Measurements from ENCODE around the gene NEB. TPM values are rescaled to one million over a fixed set of nuclear protein-coding genes. Genes with fewer than 3 reads are reported as not detected.

NEB gene
- total and polyA plus RNA-seq, 9 donors, result 0.18 to 1.8 (median 0.26) TPM

GRCh38 chr2:151775057-151775740 lies 40.9 kb upstream of the NEB start:
- TF ChIP-seq POLR2A (IDR thresholded peaks at IDR 0.05) (no peak), EP300 (IDR thresholded peaks at IDR 0.05) (no peak)
- TF ChIP-seq, protein P1, sequence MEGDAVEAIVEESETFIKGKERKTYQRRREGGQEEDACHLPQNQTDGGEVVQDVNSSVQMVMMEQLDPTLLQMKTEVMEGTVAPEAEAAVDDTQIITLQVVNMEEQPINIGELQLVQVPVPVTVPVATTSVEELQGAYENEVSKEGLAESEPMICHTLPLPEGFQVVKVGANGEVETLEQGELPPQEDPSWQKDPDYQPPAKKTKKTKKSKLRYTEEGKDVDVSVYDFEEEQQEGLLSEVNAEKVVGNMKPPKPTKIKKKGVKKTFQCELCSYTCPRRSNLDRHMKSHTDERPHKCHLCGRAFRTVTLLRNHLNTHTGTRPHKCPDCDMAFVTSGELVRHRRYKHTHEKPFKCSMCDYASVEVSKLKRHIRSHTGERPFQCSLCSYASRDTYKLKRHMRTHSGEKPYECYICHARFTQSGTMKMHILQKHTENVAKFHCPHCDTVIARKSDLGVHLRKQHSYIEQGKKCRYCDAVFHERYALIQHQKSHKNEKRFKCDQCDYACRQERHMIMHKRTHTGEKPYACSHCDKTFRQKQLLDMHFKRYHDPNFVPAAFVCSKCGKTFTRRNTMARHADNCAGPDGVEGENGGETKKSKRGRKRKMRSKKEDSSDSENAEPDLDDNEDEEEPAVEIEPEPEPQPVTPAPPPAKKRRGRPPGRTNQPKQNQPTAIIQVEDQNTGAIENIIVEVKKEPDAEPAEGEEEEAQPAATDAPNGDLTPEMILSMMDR (IDR thresholded peaks at IDR 0.05), result no peak
- intact Hi-C loops (cut with DNase I), result loop anchor here in 1 of 4 donors (1.0 kb wide), 1 partner anchor 38 kb away; no protein-coding TSS in a partner anchor
- no peak for DNase-seq
- Histone ChIP-seq H3K4me3 (no peak overlapping the region), H3K4me1 (ENCODE audit: insufficient read depth) (no peaks in the 10 kb centered on the region), H3K36me3 (no peaks in the 10 kb centered on the region), H3K27ac (no peak overlapping the region), H3K27me3 (no peaks in the 10 kb centered on the region), H3K9me3 (no peaks in the 10 kb centered on the region)
- 41 to 53% (median 42%) methylated on average over 6 of the region's 6 CpGs for WGBS, 3 donors

GRCh38 chr2:151774506-151774905 lies 40.2 kb upstream of the NEB start:
- DNase-seq, result no peak
- H3K36me3 ChIP-seq, result no peaks in the 10 kb centered on the region
- no peak overlapping the region for H3K4me3 ChIP-seq
- H3K9me3 ChIP-seq, result no peaks in the 10 kb centered on the region
- 9 to 29% (median 12%) methylated on average over 3 of the region's 3 CpGs for WGBS, 3 donors
- intact Hi-C loops (cut with DNase I), result no loop called here
- TF ChIP-seq EP300 (IDR thresholded peaks at IDR 0.05), result no peak
- TF ChIP-seq, protein P1 (IDR thresholded peaks at IDR 0.05), result no peak
- TF ChIP-seq POLR2A (IDR thresholded peaks at IDR 0.05), result no peak
- no peak overlapping the region for H3K27ac ChIP-seq
- no peaks in the 10 kb centered on the region for H3K4me1 ChIP-seq (ENCODE audit: insufficient read depth)
- no peaks in the 10 kb centered on the region for H3K27me3 ChIP-seq

GRCh38 chr2:151771599-151772358 lies 37.5 kb upstream of the NEB start:
- H3K27ac ChIP-seq, result no peak overlapping the region

GRCh38 chr2:151770995-151771394 lies 36.7 kb upstream of the NEB start:
- TF ChIP-seq POLR2A (IDR thresholded peaks at IDR 0.05), result no peak
- TF ChIP-seq EP300 (IDR thresholded peaks at IDR 0.05), result no peak
- TF ChIP-seq, protein P1 (IDR thresholded peaks at IDR 0.05), result no peak
- H3K27me3 ChIP-seq, result no peaks in the 10 kb centered on the region
- H3K27ac ChIP-seq, result no peak overlapping the region
- H3K36me3 ChIP-seq, result no peaks in the 10 kb centered on the region
- WGBS, 3 donors, result 90 to 92% (median 92%) methylated on average over 2 of the region's 2 CpGs
- intact Hi-C loops (cut with DNase I), result no loop called here
- H3K4me3 ChIP-seq, result no peak overlapping the region
- no peaks in the 10 kb centered on the region for H3K9me3 ChIP-seq
- H3K4me1 ChIP-seq (ENCODE audit: insufficient read depth), result no peaks in the 10 kb centered on the region
- DNase-seq, result no peak

More at GRCh38 chr2:151771599-151772358, 37.5 kb upstream of the NEB start:
- Histone ChIP-seq H3K4me1 (ENCODE audit: insufficient read depth) (no peaks in the 10 kb centered on the region), H3K4me3 (no peak overlapping the region), H3K9me3 (no peaks in the 10 kb centered on the region), H3K36me3 (no peaks in the 10 kb centered on the region), H3K27me3 (no peaks in the 10 kb centered on the region)
- intact Hi-C loops (cut with DNase I), result no loop called here
- TF ChIP-seq EP300 (IDR thresholded peaks at IDR 0.05) (no peak), POLR2A (IDR thresholded peaks at IDR 0.05) (no peak)
- TF ChIP-seq, protein P1 (IDR thresholded peaks at IDR 0.05), result no peak
- 44 to 60% (median 57%) methylated on average over 10 of the region's 10 CpGs for WGBS, 3 donors
- DNase-seq, result no peak
